T-cell (primary cell): ENCODE results near the gene SCGB1D2. TPM values are rescaled to one million over a fixed set of nuclear protein-coding genes. Genes with fewer than 3 reads are reported as not detected.

ENCODE experiments used
- ATAC-seq, 4 experiments: fragments of 200-7000 bp in 3 of 4; fragments of 150-1000 bp in 1 of 4; cut with Tn5 transposase; replicated peaks in 1 of 4; 1 replicate in 3 of 4; 2 replicates in 1 of 4; pipeline ENCODE4 v1.10.0; 2021; ENCODE audit warnings: moderate library complexity in 3 of 4, mild to moderate bottlenecking in 2 of 4, moderate number of reproducible peaks in 1 of 4
- CTCF ChIA-PET, 2 donors: fragments of 300-600 bp; sonication (Branson Sonifier 250); formaldehyde crosslinking; loops; one replicate each; lab custom pipeline; 2022; ENCODE audit warnings: antibody characterized with exemption in 2 of 2; lab: Charles Lee
- POLR2A ChIA-PET, 2 donors: fragments of 300-600 bp; sonication (Branson Sonifier 250); formaldehyde crosslinking; loops; one replicate each; lab custom pipeline; 2022; ENCODE audit warnings: antibody characterized with exemption in 2 of 2; lab: Charles Lee
- DNase-seq, 35 experiments: peaks; one replicate each; pipeline versions ENCODE4 v3.0.0 to v3.0.0-alpha.2; 2013 to 2023
- H3K27ac ChIP-seq: one replicate; pipeline ENCODE4 v1.5.1; 2013; ENCODE audit warnings: low read length
- H3K27me3 ChIP-seq, 2 experiments: replicated peaks in 1 of 2; 1 replicate in 1 of 2; 2 replicates in 1 of 2; pipeline versions ENCODE4 v1.6.1 to v1.7.0; 2013; ENCODE audit warnings: low read length in 1 of 2, mixed read lengths in 1 of 2; ENCODE audit not compliant: control insufficient read depth in 2 of 2, insufficient read depth in 2 of 2; ENCODE audit errors: extremely low read depth in 1 of 2
- H3K36me3 ChIP-seq, 2 donors: 1 replicate in 1 of 2; 2 replicates in 1 of 2; pipeline versions ENCODE4 v1.6.1 to v1.7.0; 2013; ENCODE audit warnings: low read length in 1 of 2; ENCODE audit not compliant: control insufficient read depth in 2 of 2, insufficient read depth in 1 of 2; ENCODE audit errors: extremely low read depth in 1 of 2
- H3K4me1 ChIP-seq, 2 experiments: 1 replicate in 1 of 2; 2 replicates in 1 of 2; pipeline versions ENCODE4 v1.6.1 to v1.7.0; 2013; ENCODE audit warnings: low read length in 2 of 2, mixed read lengths in 1 of 2; ENCODE audit not compliant: insufficient read depth in 2 of 2, control insufficient read depth in 1 of 2; ENCODE audit errors: extremely low read depth in 1 of 2
- H3K4me3 ChIP-seq, 2 donors: 1 replicate in 1 of 2; 2 replicates in 1 of 2; pipeline versions ENCODE4 v1.5.1 to v1.7.0; 2013; ENCODE audit warnings: mild to moderate bottlenecking in 2 of 2, low read length in 1 of 2, moderate library complexity in 1 of 2; ENCODE audit not compliant: control insufficient read depth in 1 of 2; ENCODE audit errors: extremely low read depth in 1 of 2
- H3K9me3 ChIP-seq: 2 replicates; pipeline ENCODE4 v1.7.0; 2013
- H3K27ac Mint-ChIP-seq, 2 donors: one replicate each; pipeline ENCODE4 v1.8.0; 2020 to 2021; ENCODE audit warnings: mild to moderate bottlenecking in 2 of 2, mixed read lengths in 2 of 2
- H3K27me3 Mint-ChIP-seq, 2 donors: one replicate each; pipeline ENCODE4 v1.8.0; 2021 to 2022; ENCODE audit warnings: mixed read lengths in 2 of 2
- H3K36me3 Mint-ChIP-seq: one replicate; pipeline ENCODE4 v1.8.0; 2021; ENCODE audit warnings: mixed read lengths
- H3K4me1 Mint-ChIP-seq, 3 donors: one replicate each; pipeline ENCODE4 v1.8.0; 2020 to 2022; ENCODE audit warnings: mixed read lengths in 3 of 3, mild to moderate bottlenecking in 1 of 3
- H3K4me3 Mint-ChIP-seq, 3 donors: one replicate each; pipeline ENCODE4 v1.8.0; 2020 to 2022; ENCODE audit warnings: mild to moderate bottlenecking in 3 of 3, mixed read lengths in 3 of 3, moderate library complexity in 3 of 3
- H3K9me3 Mint-ChIP-seq, 3 donors: one replicate each; pipeline ENCODE4 v1.8.0; 2020 to 2022; ENCODE audit warnings: mixed read lengths in 3 of 3
- WGBS: methylation state at CpG from one replicate; pipeline ENCODE4 v1.1.5; 2013; ENCODE audit warnings: missing lambda C conversion rate; ENCODE audit not compliant: insufficient coverage; 5-methylcytosine and 5-hydroxymethylcytosine counted together
- total RNA-seq, 35 experiments: library from RNA in 6 of 35; stranded (reverse) in 6 of 35; fragments of 120-200 nt in 1 of 35; gene quantifications; one replicate each; pipeline versions ENCODE4 v1.2.1 to v1.2.4 and lab custom pipeline; 2013 to 2026

Gene SCGB1D2
- total RNA-seq, 5 donors from 2014 or later (not counting 1 experiment from before 2014, with no cell fraction given), result not detected

- ChIA-PET POLR2A (no interaction called here), CTCF (no interaction called here)
- DNase-seq (no peak), ATAC-seq (no peak)
- Mint-ChIP-seq H3K27me3 (peaks cover 0 to 4% of the 10 kb centered on the region in 2 donors), H3K27ac (no peak overlapping the region), H3K9me3 (peaks cover 23 to 35% (median 31%) of the 10 kb centered on the region in 3 donors), H3K4me1 (no peaks in the 10 kb centered on the region), H3K4me3 (no peak overlapping the region), H3K36me3 (no peaks in the 10 kb centered on the region)
- no peak overlapping the region for H3K4me3 ChIP-seq
- no peaks in the 10 kb centered on the region for H3K36me3 ChIP-seq
- H3K27ac ChIP-seq, result no peak overlapping the region
- no peaks in the 10 kb centered on the region for H3K4me1 ChIP-seq
- H3K9me3 ChIP-seq, result peaks cover 15% of the 10 kb centered on the region
- peaks cover 0 to 5% of the 10 kb centered on the region in 2 experiments for H3K27me3 ChIP-seq
Observed at GRCh38 chr11:62223095-62223494, 18.9 kb upstream of the SCGB1D2 start.

GRCh38 chr11:62233730-62234129 lies 8.3 kb upstream of the SCGB1D2 start:
- Mint-ChIP-seq H3K27me3 (peaks cover 34 to 41% of the 10 kb centered on the region in 2 donors), H3K27ac (no peak overlapping the region)
- POLR2A ChIA-PET, result no interaction called here

DNA sequence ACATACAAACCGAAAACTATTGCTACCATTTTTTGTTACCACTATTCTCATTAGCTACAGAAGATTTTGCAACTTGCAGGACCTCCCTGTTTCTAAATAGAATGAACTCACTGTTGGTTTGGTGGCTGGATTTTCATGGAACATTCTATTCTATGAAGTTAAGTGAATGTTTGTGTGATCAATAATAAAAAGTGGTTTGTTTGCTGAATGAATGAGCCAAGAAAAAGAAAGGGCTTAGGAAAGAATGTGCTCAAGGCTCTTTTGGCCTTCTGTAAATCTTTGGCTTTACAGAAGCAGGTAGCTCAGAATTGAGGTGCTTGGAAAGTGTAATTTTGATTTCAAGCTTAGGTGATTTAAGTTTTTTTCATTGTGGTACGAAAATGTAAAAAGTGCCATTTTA lies 5.9 kb upstream of the SCGB1D2 start:
- ChIA-PET CTCF (interaction anchor here in 1 of 2 donors (0.6 kb wide), 1 partner anchor 24 kb away, joined by 5 read pairs; no protein-coding TSS in a partner anchor), POLR2A (interaction anchor here in 1 of 2 donors (0.8 kb wide), 1 partner anchor 705 kb away, joined by 3 read pairs; no protein-coding TSS in a partner anchor)
- ATAC-seq (no peak), DNase-seq (no peak)
- H3K36me3 ChIP-seq, result no peaks in the 10 kb centered on the region
- H3K4me3 ChIP-seq, result no peak overlapping the region
- Mint-ChIP-seq H3K4me3 (no peak overlapping the region), H3K4me1 (no peaks in the 10 kb centered on the region), H3K27ac (no peak overlapping the region), H3K9me3 (no peaks in the 10 kb centered on the region), H3K36me3 (no peaks in the 10 kb centered on the region), H3K27me3 (peaks cover 41 to 48% of the 10 kb centered on the region in 2 donors)
- H3K4me1 ChIP-seq, result no peaks in the 10 kb centered on the region
- peaks cover 0 to 13% of the 10 kb centered on the region in 2 experiments for H3K27me3 ChIP-seq
- no peaks in the 10 kb centered on the region for H3K9me3 ChIP-seq
- H3K27ac ChIP-seq, result no peak overlapping the region
- WGBS, result no CpG with 5 or more reads among the region's 2 CpGs

More at GRCh38 chr11:62233730-62234129, 8.3 kb upstream of the SCGB1D2 start:
- H3K4me3 Mint-ChIP-seq, result no peak overlapping the region
- H3K4me1 ChIP-seq, result no peaks in the 10 kb centered on the region
- ATAC-seq (no peak), DNase-seq (no peak)
- no peaks in the 10 kb centered on the region for H3K4me1 Mint-ChIP-seq
- H3K36me3 Mint-ChIP-seq, result no peaks in the 10 kb centered on the region
- no peak overlapping the region for H3K27ac ChIP-seq
- CTCF ChIA-PET, result interaction anchor here in 1 of 2 donors (1.3 kb wide), 1 partner anchor 15 kb away, joined by 4 read pairs; no protein-coding TSS in a partner anchor
- no peaks in the 10 kb centered on the region for H3K9me3 Mint-ChIP-seq
- no peaks in the 10 kb centered on the region for H3K9me3 ChIP-seq
- H3K27me3 ChIP-seq, result peaks cover 0 to 11% of the 10 kb centered on the region in 2 experiments
- H3K4me3 ChIP-seq, result no peak overlapping the region
- no peaks in the 10 kb centered on the region for H3K36me3 ChIP-seq

GRCh38 chr11:62237499-62237898 lies 4.5 kb upstream of the SCGB1D2 start:
- H3K4me3 ChIP-seq, result no peak overlapping the region
- ATAC-seq, result no peak
- ChIA-PET POLR2A (no interaction called here), CTCF (no interaction called here)
- no peaks in the 10 kb centered on the region for H3K9me3 ChIP-seq
- DNase-seq, result no peak
- H3K27me3 ChIP-seq, result peaks cover 0 to 18% of the 10 kb centered on the region in 2 experiments
- H3K4me3 Mint-ChIP-seq, result no peak overlapping the region
- no peaks in the 10 kb centered on the region for H3K36me3 ChIP-seq
- H3K27me3 Mint-ChIP-seq, result peaks cover 39 to 55% of the 10 kb centered on the region in 2 donors
- H3K27ac ChIP-seq, result no peak overlapping the region
- 50% methylated on average over 2 of the region's 4 CpGs for WGBS
- no peaks in the 10 kb centered on the region for H3K9me3 Mint-ChIP-seq
- H3K36me3 Mint-ChIP-seq, result no peaks in the 10 kb centered on the region
- H3K4me1 ChIP-seq, result no peaks in the 10 kb centered on the region
- H3K27ac Mint-ChIP-seq, result no peak overlapping the region
- H3K4me1 Mint-ChIP-seq, result no peaks in the 10 kb centered on the region

GRCh38 chr11:62238151-62238550 lies 3.9 kb upstream of the SCGB1D2 start:
- no peaks in the 10 kb centered on the region for H3K4me1 ChIP-seq
- Mint-ChIP-seq H3K36me3 (no peaks in the 10 kb centered on the region), H3K4me1 (no peaks in the 10 kb centered on the region), H3K4me3 (no peak overlapping the region), H3K27ac (no peak overlapping the region), H3K27me3 (peaks cover 36 to 54% of the 10 kb centered on the region in 2 donors), H3K9me3 (no peaks in the 10 kb centered on the region)
- no peaks in the 10 kb centered on the region for H3K36me3 ChIP-seq
- H3K9me3 ChIP-seq, result no peaks in the 10 kb centered on the region
- no peak for DNase-seq
- H3K27ac ChIP-seq, result no peak overlapping the region
- H3K27me3 ChIP-seq, result peaks cover 0 to 22% of the 10 kb centered on the region in 2 experiments
- no peak overlapping the region for H3K4me3 ChIP-seq
- POLR2A ChIA-PET, result no interaction called here
- no CpG with 5 or more reads among the region's 4 CpGs for WGBS
- CTCF ChIA-PET, result no interaction called here
- no peak for ATAC-seq

DNA sequence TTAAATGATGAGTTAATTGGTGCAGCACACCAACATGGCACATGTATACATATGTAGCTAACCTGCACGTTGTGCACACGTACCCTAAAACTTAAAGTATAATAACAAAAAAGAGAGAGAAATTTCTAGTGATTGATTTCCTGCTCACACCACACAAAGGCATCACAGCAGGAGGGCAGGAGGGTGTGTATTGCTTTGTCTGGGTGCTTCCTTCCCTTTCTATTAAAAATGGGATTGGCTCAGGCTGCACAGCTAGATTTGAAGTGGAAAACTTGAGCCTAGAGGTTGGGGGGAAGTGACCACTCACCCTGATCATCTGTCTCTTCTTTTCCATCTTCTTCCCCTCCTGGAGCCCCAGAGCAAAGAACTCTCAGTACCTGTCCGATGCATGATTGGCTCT lies 944 bp upstream of the SCGB1D2 start:
- no peak overlapping the region for H3K4me3 ChIP-seq
- DNase-seq, result no peak
- CTCF ChIA-PET, result no interaction called here
- Mint-ChIP-seq H3K27ac (no peak overlapping the region), H3K27me3 (peaks cover 27 to 63% of the 10 kb centered on the region in 2 donors), H3K9me3 (no peaks in the 10 kb centered on the region), H3K4me1 (no peaks in the 10 kb centered on the region), H3K36me3 (no peaks in the 10 kb centered on the region), H3K4me3 (no peak overlapping the region)
- no CpG with 5 or more reads among the region's 3 CpGs for WGBS
- POLR2A ChIA-PET, result no interaction called here
- no peaks in the 10 kb centered on the region for H3K9me3 ChIP-seq
- no peak for ATAC-seq
- H3K36me3 ChIP-seq, result no peaks in the 10 kb centered on the region
- H3K27me3 ChIP-seq, result peaks cover 0 to 33% of the 10 kb centered on the region in 2 experiments
- H3K27ac ChIP-seq, result no peak overlapping the region
- no peaks in the 10 kb centered on the region for H3K4me1 ChIP-seq
